ENCODE results near the gene ATE1. TPM values are rescaled to one million over a fixed set of nuclear protein-coding genes. Genes with fewer than 3 reads are reported as not detected.

ATE1 gene
- total RNA-seq (10 to 100 TPM; 18.8 to 47.8 TPM), polyA plus RNA-seq (1 to 10 TPM; 4.2 to 7.6 TPM)
- long read RNA-seq, donor 1, full-length matches to known transcripts, result 2 of 2 reads
- long read RNA-seq, donor 1, partial matches to known transcripts, result 0 of 2 reads
- long read RNA-seq, donor 1, other reads (novel, unspliced or antisense), result 0 of 2 reads
- long read RNA-seq, donor 2, result 0 reads
- long read RNA-seq, donor 3, full-length matches to known transcripts, result 3 of 3 reads
- long read RNA-seq, donor 3, partial matches to known transcripts, result 0 of 3 reads
- long read RNA-seq, donor 3, other reads (novel, unspliced or antisense), result 0 of 3 reads
- long read RNA-seq, donor 4, partial matches to known transcripts, result 0 of 1 reads
- long read RNA-seq, donor 4, other reads (novel, unspliced or antisense), result 0 of 1 reads
- long read RNA-seq, donor 5, full-length matches to known transcripts, result 3 of 3 reads
- long read RNA-seq, donor 5, partial matches to known transcripts, result 0 of 3 reads
- long read RNA-seq, donor 5, other reads (novel, unspliced or antisense), result 0 of 3 reads

GRCh38 chr10:121927841-121928527 is at the start of gene ATE1:
Gene ATE1 (minus strand): TSS chr10:121928031. CDS start chr10:121927949, 82 bp downstream.
- no peak for TF ChIP-seq CTCF (IDR thresholded peaks at IDR 0.05; ENCODE audit: control extremely low read depth, extremely low read depth)
- peak within 1 kb of the TSS; percentile 95 for H3K4me3 ChIP-seq
- 0 to 1% methylated on average over 65 to 87 of the region's 87 CpGs for WGBS, 2 donors

GRCh38 chr10:121976607-121977006 is 48.8 kb upstream of the ATE1 start:
- Histone ChIP-seq H3K36me3 (ENCODE audit: control insufficient read depth in 4 of 4, insufficient read depth in 4 of 4, low read length in 4 of 4) (peaks cover 0 to 3% (median 3%) of the 10 kb centered on the region in 4 donors), H3K9me3 (ENCODE audit: control insufficient read depth in 4 of 4, insufficient read depth in 3 of 4, low read length in 3 of 4) (no peaks in the 10 kb centered on the region), H3K4me3 (no peak overlapping the region), H3K27ac (ENCODE audit: low read depth in 1 of 2, low read length in 1 of 2) (no peak overlapping the region), H3K9ac (ENCODE audit: insufficient read depth in 1 of 2, low read length in 2 of 2) (no peak overlapping the region), H3K27me3 (ENCODE audit: control insufficient read depth in 3 of 3, insufficient read depth in 3 of 3, low read length in 2 of 3) (no peaks in the 10 kb centered on the region), H3K4me1 (ENCODE audit: control insufficient read depth in 5 of 5, insufficient read depth in 5 of 5, low read length in 5 of 5) (peaks cover 6 to 12% (median 6%) of the 10 kb centered on the region in 5 donors)
- no peak for TF ChIP-seq CTCF (IDR thresholded peaks at IDR 0.05; ENCODE audit: control extremely low read depth, extremely low read depth)
- DNase-seq, result no peak
- 89 to 92% methylated on average over 6 of the region's 6 CpGs for WGBS, 2 donors
- no peak for ATAC-seq (ENCODE audit: insufficient read depth, low FRiP score)

More at GRCh38 chr10:121927841-121928527, at the start of gene ATE1:
- Histone ChIP-seq H3K4me1 (ENCODE audit: control insufficient read depth in 5 of 5, insufficient read depth in 5 of 5, low read length in 5 of 5) (peaks cover 0 to 12% (median 2%) of the 10 kb centered on the region in 5 donors), H3K36me3 (ENCODE audit: control insufficient read depth in 4 of 4, insufficient read depth in 4 of 4, low read length in 4 of 4) (peaks cover 0 to 4% (median 0%) of the 10 kb centered on the region in 4 donors), H3K27ac (ENCODE audit: low read depth in 1 of 2, low read length in 1 of 2) (peak within 1 kb of the TSS; percentile 98 to 99), H3K9ac (ENCODE audit: insufficient read depth in 1 of 2, low read length in 2 of 2) (peak within 1 kb of the TSS; percentile 92 to 93), H3K9me3 (ENCODE audit: control insufficient read depth in 4 of 4, insufficient read depth in 3 of 4, low read length in 3 of 4) (no peaks in the 10 kb centered on the region), H3K27me3 (ENCODE audit: control insufficient read depth in 3 of 3, insufficient read depth in 3 of 3, low read length in 2 of 3) (no peaks in the 10 kb centered on the region)
- peak; percentile 96 for ATAC-seq (ENCODE audit: insufficient read depth, low FRiP score)
- DNase-seq, result peak; percentile 93 to 97 (median 96)

GRCh38 chr10:121975295-121976086 is 47.7 kb upstream of the ATE1 start:
- Histone ChIP-seq H3K9me3 (ENCODE audit: control insufficient read depth in 4 of 4, insufficient read depth in 3 of 4, low read length in 3 of 4) (no peaks in the 10 kb centered on the region), H3K36me3 (ENCODE audit: control insufficient read depth in 4 of 4, insufficient read depth in 4 of 4, low read length in 4 of 4) (peaks cover 0 to 6% (median 5%) of the 10 kb centered on the region in 4 donors), H3K27ac (ENCODE audit: low read depth in 1 of 2, low read length in 1 of 2) (peak overlapping the region; percentile 92 to 99), H3K4me3 (peak overlapping the region; percentile 70), H3K9ac (ENCODE audit: insufficient read depth in 1 of 2, low read length in 2 of 2) (peak overlapping the region in 1 of 2 donors; percentile 69), H3K27me3 (ENCODE audit: control insufficient read depth in 3 of 3, insufficient read depth in 3 of 3, low read length in 2 of 3) (no peaks in the 10 kb centered on the region), H3K4me1 (ENCODE audit: control insufficient read depth in 5 of 5, insufficient read depth in 5 of 5, low read length in 5 of 5) (peaks cover 6 to 12% (median 6%) of the 10 kb centered on the region in 5 donors)
- WGBS, 2 donors, result 35 to 40% methylated on average over 21 of the region's 21 CpGs
- DNase-seq, result no peak
- no peak for ATAC-seq (ENCODE audit: insufficient read depth, low FRiP score)
- TF ChIP-seq CTCF (IDR thresholded peaks at IDR 0.05; ENCODE audit: control extremely low read depth, extremely low read depth), result no peak
